GM19099 (cell line): Measurements from ENCODE around the gene EIF3A.

Source experiments
- POLR2A ChIP-seq: IDR thresholded peaks from 3 replicates; pipeline ENCODE4 v1.6.1; 2011; ENCODE audit warnings: low read depth; ENCODE audit not compliant: insufficient read length; ENCODE audit errors: extremely low read depth

The EIF3A gene

DNA sequence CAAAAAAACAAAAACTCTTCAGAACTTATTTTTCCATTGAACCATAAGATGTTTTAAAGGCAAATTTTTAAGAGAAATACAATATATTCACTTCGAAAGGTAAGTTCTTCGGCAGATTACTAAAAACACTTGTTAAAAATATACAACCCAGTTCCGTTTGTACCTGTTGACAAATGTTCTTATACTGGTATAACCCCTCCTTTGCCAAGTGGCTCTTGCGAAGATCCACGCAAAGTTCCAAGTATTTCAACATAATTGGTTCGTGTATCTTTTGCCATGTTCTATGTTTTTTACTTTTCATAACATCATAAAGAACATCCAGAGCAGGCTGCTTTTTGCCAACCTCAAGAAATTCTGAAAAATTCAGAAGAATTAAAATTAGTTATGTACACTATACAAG lies 7.0 kb downstream of the EIF3A start:
- no peak for TF ChIP-seq POLR2A

- no peak for TF ChIP-seq POLR2A
Observed at GRCh38 chr10:119070395-119071165, 10.0 kb downstream of the EIF3A start.

DNA sequence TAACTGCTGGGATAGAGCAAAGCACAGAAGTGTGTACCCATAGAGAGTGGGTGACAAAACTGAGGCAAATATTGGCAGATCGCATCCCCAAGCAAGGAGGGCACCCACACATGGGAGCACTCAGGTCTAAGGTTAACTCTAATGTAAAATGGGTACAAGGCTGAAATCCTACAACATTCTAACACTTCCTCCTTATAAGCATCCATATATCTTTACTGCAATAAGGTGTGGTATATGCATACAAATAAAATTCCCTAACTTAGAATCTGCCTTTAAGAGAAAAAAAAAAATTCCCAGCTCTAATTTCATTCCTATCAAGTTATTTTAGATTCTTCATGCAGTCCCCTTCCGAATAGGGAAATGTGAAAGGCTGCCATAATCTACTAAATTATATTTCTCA lies 18.7 kb downstream of the EIF3A start:
- TF ChIP-seq POLR2A = no peak

GRCh38 chr10:119061352-119061751 lies 19.3 kb downstream of the EIF3A start:
- no peak for TF ChIP-seq POLR2A

GRCh38 chr10:119060107-119060506 lies 20.5 kb downstream of the EIF3A start:
- TF ChIP-seq POLR2A = no peak

GRCh38 chr10:119059557-119059956 lies 21.1 kb downstream of the EIF3A start:
- no peak for TF ChIP-seq POLR2A

DNA sequence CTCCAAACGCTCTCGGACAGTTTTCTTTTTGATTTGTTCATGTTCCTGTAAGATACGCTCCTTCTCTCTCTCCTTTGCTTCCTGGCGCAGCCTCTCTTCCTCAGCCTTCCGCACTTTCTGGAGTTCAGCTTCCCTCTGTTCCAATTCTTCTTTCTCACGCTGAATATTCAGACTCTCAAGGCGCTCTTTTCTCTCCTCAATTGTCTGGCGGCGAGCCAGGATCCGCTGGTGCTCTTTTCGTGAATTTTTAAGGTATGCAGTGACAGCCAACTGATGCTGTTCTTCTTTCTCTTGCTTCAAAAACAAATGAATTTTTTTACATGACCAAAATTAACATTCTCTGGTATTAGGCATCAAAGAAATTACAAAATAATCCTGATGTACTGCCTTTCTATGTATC lies 22.6 kb downstream of the EIF3A start:
- TF ChIP-seq POLR2A = no peak

- TF ChIP-seq POLR2A = no peak
Observed at GRCh38 chr10:119055472-119055871, 25.1 kb downstream of the EIF3A start.

DNA sequence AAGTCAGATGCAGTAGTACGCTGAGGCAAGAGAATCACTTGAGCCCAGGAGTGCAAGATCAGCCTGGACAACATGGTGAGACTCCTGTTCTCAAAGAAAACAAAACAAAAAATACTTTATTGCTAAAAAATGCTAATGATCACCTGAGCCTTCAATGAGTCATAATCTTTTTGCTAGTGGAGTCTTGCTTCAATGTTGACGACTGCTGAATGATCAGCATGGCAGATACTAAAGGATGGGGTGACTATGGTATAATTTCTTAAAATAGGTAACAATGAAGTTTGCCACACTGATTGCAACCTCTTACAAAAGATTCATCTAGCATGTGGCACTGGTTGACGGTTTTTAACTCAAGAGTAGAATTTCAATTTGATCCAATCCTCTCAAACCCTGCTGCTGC lies 28.8 kb downstream of the EIF3A start:
- TF ChIP-seq POLR2A = no peak

GRCh38 chr10:119049777-119050176 lies 30.8 kb downstream of the EIF3A start:
- TF ChIP-seq POLR2A = no peak

DNA sequence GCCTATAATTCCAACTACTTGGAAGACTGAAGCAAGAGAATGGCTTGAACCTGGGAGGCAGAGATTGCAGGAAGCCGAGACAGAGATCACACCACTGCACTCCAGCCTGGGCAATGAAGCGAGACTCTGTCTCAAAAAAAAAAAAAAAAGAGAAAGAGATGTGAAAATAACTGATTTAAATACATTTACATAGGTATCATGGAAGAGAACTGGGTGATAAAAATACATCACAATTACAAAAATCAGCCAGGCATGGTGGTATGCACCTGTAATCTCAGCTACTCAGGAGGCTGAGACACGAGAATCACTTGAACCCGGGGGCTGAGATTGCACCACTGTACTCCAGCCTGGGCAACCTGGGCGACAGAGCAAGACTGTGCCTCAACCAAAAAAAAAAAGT lies 31.3 kb downstream of the EIF3A start:
- no peak for TF ChIP-seq POLR2A

- no peak for TF ChIP-seq POLR2A
Observed at GRCh38 chr10:119045561-119045960, 35.1 kb downstream of the EIF3A start.

- no peak for TF ChIP-seq POLR2A
Observed at GRCh38 chr10:119042169-119042568, 38.4 kb downstream of the EIF3A start.

GRCh38 chr10:119041326-119041725 lies 39.3 kb downstream of the EIF3A start:
- no peak for TF ChIP-seq POLR2A

DNA sequence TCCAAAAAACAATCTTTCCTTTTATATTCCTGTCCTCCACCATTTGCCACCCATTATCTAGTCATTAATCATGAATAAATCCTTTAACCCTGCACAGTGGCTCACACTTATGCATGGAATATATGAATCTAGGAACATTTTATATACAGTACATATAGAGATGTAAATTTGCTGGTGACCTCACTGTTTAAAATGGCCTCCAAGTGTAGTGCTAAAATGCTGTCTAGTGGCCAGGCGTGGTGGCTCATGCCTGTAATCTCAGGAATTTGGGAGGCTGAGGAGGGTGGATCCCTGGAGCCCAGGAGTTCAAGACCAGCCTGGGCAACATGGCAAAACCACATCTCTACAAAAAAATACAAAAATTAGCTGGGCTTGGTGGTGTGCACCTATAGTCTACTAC lies 41.5 kb downstream of the EIF3A start:
- no peak for TF ChIP-seq POLR2A

- no peak for TF ChIP-seq POLR2A
Observed at GRCh38 chr10:119031496-119032059, 49.0 kb downstream of the EIF3A start.
